NCI-H2081 treated with DMSO at 0.1 percent for 48 hours (cell line): ENCODE measurements around the gene ARPC1B.
"Not testable (repeated sequence)": the region's sequence is repeated elsewhere in the genome, so short reads cannot be mapped to it uniquely, and the experiment has no call there.

Experiments used
- DNase-seq: peaks from one replicate; lab custom pipeline; 2025; lab: John Stamatoyannopoulos, UW

Gene ARPC1B

DNA sequence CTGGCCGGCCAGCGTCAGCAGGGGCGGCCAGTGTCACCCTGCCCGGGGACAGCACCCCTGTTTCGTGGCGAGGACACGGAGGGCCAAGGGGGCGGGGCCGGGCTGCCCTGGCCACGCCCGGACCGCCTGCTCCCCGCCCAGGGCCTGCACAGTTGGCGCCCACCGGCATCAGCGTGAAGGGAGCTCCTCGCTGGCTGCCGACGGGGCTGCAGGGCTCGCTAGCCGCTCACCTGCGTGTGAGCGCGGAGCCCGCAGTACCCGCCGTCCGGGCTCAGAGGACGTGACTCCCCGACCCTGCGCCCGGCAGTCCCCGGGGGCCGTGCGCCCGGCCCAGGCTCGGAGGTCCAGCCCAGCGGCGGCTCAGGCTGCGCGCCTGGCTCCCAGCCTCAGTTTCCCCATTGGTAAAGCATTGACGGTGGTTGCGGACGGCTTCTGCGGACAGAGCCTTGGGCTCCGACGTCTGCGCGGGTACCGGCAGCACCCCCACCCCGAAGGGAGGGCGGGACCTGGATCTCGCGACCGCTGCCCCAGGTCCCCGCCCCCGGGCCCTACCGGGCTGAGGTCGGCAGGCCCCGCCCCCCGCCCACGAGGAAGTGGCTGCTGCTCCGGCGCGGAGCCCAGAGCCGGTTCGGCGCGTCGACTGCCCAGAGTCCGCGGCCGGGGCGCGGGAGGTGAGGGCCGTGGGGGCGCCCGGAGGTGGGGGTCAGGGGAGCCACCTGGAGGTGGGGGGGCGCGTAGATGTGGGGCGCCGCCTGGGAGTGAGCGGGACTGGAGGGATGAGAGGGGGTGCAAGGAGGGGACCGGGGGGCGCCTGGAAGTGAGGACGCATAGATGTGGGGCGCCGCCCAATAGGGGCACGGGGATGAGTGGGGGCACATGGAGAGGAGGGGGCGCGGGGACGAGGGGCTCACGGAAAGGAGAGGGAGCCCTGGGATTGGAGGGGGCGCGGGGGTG is at the start of gene ARPC1B:
ARPC1B (plus strand) TSS at position 620 of the 954 bp plus-strand sequence. CDS start 10,985 bp downstream, outside the sequence.
- no peak for DNase-seq

DNA sequence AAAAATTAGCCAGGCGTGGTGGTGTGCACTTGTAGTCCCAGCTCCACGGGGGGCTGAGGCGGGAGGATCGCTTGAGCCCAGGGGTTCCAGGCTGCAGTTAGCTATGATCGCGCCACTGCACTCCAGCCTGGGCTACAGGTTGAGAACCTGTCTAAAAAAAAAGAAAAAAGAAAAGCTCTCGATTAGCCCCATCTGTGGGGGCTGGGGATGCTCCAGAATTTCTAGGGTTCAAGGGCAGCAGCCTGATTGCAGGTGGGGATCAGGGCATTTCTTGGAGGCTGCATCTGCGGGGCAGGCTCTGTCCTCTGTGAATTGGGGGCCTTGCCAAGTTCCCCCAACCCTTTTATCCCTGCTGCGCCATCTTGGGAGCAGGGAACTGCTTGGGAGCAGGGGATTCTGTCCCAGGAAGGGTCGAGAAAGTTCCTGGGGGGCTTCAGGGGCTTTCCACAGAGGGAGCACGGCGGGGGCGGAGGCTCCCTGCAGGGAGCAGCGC is 49.5 kb upstream of the ARPC1B start:
- no peak for DNase-seq

DNA sequence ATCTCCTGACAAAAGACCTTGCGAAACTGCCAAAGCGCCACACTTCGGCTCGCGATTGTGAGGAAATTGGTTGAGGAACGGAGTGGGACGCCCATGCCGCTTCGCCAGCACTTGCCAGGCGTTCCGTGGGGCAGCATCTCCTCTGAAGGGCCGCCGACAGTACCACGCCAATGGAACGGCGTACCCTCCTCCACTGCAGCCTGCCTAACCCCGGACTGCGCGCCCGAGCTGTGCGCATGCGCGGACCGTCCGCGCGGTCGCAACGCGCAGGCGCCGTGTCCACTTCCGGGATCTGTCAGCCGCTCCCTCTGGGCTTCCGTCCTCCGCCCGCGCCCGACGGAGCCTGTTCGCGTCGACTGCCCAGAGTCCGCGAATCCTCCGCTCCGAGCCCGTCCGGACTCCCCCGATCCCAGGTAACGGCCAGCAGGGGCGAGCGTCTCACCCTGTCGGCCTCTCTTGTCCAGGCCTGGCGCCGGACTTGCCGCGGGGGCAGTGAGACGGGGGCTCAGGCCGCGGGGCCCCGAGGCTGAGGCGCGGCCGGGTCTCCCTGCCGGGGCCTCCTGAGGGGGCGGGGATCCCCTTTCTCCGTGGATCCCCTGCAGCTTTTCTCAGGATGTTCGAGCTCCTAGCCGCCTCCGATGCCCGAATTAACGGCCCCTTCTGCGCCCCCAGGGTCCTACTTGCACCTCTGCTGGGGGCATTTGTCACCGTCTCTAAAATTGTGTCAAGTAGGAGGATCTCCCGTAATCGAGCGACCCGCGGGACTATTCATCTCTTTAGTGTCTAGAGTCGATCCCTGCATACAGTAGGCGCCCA is 48.7 kb upstream of the ARPC1B start, which contains the start of gene ARPC1A:
ARPC1A (plus strand) TSS at position 307 of the 816 bp plus-strand sequence. CDS start 7,456 bp downstream, outside the sequence.
- peak; percentile 64 for DNase-seq

DNA sequence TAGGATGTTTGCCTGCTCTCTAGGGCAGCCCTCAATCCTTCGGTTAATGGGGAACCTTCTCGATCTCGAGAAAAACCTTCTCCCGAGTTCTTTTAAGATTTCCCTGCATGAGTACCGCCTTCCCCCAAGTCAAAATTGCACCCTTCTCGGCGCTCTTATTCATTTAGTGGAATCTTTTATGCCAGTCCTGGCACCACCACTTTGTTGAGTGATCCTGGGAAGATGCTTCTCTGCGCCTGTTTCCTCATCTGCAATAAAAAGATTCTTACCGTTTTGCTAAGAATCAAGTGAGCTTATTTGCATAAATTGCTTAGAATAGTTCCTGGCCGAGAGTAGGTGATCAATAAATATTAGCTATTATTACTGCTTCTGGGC is 48.1 kb upstream of the ARPC1B start:
- DNase-seq: no peak

DNA sequence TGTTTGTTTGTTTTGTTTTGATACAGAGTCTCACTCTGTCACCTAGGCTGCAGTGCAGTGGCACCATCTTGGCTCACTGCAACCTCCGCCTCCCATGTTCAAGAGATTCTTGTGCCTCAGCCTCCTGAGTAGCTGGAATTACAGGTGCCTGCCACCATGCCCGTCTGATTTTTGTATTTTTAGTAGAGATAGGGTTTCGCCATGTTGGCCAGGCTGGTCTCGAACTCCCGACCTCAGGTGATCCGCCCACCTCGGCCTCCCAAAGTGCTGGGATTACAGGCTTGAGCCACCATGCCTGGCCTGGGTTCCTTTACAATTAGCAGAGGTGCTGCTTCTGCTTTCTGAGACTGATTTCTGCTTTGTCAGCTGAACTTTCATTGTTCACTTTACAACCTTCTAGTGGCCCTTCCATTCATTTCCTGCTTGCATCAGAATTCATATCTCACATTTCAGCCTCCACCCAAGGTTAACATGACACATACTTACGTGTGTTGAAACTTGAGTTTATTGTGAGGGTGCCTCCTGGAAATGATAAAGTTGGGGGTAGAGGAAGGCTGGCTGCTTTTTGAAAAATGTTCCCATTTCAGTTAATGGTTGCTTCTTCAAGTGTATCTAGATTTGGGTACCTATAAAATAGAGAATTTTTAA is 44.1 kb upstream of the ARPC1B start:
- DNase-seq: not testable (repeated sequence)

DNA sequence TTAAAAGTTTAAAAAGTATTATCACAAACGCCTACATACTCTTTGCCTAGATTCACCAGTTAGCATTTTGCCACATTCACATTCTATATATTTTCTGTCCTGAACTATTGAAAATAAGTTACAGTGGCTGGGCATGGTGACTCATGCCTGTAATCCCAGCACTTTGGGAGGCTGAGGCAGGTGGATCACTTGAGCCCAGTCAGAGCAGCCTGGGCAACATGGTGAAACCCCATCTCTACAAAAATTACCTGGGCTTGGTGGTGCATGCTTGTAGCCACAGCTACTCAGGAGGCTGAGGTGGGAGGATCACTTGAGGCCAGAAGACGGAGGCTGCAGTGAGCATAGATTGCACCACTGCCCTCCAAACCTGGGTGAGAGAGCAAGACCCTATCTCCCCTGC is 43.5 kb upstream of the ARPC1B start:
- no peak for DNase-seq

DNA sequence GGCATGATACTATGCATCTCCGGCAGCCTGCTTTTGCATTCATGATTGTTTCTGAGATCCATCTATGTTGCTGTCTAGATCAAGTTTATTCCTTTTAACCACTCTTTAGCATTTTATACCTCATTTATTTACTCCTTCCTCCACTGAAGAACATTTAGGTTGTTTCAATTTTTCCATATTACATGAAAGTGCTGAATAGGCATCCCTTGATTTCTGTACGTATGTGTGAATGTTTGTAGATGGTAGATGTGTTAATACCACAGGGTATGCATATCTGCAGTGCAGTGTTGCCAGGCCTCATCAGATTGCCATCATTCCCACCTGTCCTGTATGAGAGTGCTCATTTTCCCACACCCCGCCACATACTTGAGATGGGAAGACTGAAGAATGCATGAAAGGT is 34.9 kb upstream of the ARPC1B start:
- DNase-seq: no peak

DNA sequence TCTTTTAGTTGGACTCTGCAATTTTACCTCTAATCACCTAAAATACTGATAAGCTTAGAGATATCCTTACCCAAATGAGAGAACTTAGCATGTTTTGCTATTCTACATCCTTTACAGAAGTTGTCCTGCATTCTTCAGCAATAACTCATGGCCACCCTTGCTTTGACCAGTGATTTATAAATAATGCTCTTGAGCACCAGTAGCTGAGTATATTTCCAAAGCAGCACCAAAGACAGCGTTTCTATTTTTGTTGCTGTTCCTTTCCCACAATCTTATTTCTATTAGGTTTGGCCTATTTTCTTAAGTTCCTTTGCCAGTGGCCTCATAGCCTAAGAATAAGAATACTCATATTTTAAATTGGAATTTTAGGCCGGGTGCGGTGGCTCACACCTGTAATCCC is 33.9 kb upstream of the ARPC1B start:
- DNase-seq: no peak

DNA sequence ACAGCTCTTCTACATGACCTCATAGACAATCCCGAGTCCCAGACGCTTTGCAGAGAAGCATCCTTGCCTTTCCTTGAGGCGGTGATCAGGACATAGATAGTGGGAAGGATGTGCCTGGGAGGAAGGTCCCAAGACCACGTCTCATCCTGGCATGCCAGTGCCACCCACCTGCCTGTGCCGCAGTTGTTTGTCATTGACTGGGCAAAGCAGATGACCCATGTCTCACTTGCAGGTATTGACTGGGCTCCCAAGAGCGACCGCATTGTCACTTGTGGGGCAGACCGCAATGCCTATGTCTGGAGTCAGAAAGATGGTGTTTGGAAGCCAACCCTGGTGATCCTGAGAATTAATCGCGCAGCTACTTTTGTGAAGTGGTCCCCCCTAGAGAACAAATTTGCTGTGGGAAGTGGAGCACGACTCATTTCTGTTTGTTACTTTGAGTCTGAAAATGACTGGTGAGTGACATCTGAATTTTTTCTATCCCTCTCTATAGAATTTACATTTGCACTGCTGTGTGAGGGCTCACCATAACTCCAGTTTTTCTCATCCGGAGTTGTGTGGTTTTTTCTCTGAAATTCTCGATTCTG is 30.4 kb upstream of the ARPC1B start:
- no peak for DNase-seq

DNA sequence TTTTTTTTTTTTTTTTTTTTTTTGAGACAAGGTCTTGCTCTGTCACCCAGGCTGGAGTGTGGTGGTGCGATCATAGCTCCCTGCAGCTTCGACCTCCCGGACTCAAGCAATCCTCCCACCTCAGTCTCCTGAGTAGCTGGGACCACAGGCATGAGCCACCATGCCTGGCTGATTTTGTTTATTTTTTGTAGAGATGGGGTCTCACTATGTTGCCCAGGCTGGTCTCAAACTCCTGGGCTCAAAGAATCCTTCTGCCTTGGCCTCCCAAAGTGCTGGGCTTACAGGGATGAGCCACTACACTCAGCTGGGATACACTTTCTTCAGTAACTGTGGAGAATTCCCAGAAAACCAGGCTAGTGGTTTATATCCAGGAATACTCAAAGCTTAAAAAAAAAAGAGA is 23.9 kb upstream of the ARPC1B start:
- not testable (repeated sequence) for DNase-seq

DNA sequence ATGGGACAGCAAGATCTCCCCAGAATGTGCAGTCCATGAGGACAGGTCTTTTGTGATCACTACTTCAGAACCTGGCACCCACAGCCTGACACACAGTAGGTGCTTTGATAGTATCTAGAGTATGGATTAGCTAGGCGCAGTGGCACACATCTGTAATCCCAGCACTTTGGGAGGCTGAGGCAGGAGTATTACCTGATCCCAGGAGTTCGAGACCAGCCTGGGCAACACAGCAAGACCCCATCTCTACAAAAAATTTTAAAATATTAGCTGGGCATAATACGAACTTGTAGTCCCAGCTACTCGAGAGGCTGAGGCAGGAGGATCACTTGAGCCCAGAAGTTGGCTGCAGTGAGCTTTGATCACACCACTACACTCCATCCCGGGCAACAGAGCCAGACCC is 22.3 kb upstream of the ARPC1B start:
- no peak for DNase-seq

DNA sequence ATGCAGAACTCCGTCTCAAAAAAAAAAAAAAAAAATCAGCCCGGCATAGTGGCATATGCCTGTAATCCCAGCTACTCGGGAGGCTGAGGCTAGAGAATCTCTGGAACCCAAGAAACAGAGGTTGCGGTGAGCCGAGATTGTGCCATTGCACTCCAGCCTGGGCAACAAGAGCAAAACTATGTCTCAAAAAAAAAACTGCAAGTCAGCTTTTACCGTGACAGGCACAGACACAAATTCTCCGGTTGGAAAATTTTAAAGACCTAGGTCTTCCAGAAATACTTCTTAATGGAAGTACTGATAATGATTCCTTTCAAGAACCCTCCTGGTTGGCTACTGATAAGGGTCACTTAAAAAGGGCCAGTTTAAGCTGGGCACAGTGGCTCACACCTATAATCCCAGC is 19.4 kb upstream of the ARPC1B start:
- DNase-seq: no peak

DNA sequence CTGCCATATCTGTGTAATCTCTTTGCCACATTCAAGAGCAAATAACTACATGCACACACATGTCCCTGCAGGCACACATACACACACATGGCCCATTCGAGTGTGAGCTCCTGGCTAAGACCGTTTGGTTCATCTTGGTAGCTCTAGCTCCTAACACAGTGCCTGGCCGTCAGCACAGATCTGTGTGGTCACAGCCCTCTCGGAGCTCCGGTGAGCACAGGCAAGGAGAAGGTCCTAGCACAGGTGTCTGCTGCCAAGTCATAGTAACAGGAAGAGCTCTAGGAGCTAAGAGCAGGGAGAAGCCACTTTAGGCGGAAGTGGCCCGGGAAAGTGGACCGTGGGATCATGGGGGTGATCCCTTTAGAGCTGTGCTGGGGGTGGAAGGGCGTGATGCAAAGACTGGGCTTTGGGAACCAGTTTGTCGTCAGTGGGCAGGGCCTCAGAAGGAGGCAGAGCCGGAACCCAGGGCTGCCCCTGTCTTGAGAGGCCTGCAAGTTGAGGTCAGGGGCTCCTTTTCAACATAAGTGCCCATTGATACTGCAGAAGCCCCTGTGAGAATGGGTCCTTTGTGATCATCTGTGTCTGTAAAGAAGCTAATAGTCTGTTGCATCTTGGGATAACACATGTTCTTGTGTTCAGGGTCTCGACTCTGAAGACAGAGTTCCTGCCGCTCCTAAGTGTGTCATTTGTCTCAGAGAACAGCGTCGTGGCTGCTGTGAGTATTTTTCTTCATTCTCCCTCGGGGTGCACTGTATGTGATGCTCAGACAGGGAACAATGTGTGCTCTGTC is 16.6 kb upstream of the ARPC1B start:
- no peak for DNase-seq

DNA sequence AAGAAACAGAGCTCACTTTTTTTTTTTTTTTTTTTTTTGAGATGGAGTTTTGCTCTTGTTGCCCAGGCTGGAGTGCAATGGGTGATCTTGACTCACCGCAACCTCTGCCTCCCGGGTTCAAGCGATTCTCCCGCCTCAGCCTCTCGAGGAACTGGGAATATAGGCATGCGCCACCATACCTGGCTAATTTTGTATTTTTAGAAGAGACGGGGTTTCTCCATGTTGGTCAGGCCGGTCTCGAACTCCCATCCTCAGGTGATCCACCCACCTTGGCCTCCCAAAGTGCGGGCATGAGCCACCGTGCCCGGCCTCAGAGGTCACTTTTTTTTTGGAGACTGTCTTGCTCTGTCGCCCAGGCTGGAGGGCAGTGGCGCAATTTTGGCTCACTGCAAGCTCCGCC is 16.0 kb upstream of the ARPC1B start:
- not testable (repeated sequence) for DNase-seq

DNA sequence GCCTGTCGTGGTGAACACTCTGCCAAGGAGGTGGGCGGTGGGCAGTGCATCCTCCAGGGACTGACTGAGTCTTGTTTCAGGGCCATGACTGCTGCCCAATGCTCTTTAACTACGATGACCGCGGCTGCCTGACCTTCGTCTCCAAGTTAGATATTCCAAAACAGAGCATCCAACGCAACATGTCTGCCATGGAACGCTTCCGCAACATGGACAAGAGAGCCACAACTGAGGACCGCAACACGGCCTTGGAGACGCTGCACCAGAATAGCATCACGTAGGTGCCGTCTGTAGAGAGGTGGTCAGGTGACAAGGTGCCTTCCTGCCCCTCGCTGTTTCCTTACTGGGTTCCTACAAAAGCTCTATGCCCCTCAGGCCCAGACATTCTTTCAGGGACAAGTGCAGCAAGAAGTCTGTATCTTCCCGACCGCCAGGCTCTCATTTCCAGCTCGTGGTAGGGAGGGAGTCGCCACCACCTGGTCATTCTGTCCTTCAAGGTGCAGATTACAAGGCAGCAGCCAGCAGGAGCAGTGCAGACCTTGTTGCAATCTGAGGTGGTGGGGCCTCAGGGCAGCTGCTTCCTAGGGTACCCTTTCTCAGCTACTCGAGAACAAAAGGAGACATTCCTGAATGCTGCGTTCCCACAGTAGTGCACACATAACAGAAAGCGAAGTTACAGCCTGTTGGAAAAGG is 14.9 kb upstream of the ARPC1B start:
- DNase-seq: no peak

DNA sequence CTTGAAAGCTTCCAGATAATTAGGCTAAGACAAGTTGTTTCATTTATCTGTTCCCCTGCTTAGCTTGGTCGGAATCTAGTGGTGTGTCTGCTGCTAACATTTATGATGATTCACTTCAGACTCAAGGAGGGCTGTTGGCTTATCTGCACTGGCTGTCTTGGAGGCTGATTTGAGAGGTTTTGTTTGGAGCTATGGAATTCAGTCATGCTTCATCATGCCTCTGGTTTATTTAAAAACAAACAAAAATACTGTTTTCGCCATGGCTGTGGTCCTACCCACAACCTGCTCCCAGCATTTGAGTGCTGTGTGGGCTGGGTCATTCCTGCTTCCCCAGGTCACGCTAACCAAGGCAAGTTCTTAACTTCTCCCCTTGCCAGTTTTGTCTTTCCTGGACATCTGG is 11.7 kb upstream of the ARPC1B start:
- no peak for DNase-seq

DNA sequence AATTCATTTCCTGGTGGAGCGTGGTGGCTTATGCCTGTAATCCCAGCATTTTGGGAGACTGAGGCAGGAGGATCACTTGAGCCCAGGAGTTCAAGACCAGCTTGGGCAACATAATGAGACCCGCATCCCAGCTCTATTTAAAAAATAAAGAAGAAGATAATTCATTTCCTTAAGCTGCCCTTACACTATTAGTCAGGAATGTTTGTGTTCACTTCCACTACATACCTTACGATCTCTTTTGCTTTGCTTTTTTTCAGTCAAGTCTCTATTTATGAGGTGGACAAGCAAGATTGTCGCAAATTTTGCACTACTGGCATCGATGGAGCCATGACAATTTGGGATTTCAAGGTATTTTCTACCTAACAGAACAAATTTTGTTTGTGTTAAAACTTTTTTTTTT is 11.2 kb upstream of the ARPC1B start:
- DNase-seq: no peak

DNA sequence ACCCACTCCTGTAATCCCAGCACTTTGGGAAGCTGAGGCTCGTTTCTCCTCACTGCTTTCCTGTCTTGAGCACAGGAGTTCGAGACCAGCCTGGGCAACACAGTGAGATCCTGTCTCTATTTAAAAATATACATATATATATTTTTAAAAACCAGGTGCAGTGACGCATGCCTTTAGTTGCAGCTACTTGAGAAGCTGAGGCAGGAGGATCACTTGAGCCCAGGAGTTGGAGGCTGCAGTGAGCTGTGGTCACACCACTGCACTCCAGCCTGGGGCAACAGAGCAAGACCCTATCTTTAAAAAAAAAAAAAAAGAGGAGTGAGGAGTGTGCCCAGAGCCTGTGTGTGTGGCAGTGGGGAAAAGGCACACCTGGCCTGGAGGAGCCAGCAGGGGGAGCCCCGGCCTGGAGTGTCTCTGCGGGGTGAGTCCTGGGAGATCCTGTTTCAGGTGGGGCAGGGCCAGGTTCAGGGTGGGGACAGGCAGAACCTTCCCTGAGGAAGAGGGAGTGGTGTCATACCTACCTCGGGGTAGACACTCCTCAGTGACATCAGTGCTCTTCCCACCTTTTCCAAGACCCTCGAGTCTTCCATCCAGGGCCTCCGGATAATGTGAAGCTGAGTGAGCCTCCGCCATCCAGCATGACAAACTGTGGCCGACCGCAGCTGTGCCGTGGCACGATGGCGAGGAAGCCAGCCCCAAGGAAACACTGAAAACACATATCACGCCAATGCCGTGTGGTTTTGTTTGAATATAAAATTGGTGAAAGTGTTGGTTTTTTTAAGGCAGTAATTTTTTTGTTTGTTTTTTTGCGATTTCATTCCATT is 9.0 kb upstream of the ARPC1B start:
- no peak for DNase-seq

DNA sequence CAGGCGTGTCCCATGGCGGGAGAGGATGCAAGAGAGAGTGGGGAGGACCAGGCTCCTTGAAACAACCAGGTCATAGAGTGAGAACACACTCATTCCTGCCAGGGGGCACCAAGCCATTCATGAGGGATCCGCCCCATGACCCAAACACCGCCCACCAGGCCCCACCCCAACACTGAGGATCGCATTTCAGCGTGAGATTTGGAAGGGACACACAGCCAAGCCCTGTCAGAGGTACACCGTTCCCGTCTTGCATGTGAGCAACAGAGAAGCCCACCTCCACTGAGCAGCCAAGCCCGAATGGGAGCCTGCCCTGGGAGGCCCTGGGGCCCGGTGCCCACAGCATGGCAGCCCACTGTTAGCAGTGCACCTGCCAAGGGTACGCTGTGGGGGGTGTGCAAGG is 7.9 kb upstream of the ARPC1B start:
- no peak for DNase-seq
